ENCODE results near the gene PIP4K2C. TPM values are rescaled to one million over a fixed set of nuclear protein-coding genes. Genes with fewer than 3 reads are reported as not detected.
"Not testable (repeated sequence)": the region's sequence is repeated elsewhere in the genome, so short reads cannot be mapped to it uniquely, and the experiment has no call there.

Gene PIP4K2C
- total RNA-seq, 1 experiment from 2014 or later = 39.2 TPM

DNA sequence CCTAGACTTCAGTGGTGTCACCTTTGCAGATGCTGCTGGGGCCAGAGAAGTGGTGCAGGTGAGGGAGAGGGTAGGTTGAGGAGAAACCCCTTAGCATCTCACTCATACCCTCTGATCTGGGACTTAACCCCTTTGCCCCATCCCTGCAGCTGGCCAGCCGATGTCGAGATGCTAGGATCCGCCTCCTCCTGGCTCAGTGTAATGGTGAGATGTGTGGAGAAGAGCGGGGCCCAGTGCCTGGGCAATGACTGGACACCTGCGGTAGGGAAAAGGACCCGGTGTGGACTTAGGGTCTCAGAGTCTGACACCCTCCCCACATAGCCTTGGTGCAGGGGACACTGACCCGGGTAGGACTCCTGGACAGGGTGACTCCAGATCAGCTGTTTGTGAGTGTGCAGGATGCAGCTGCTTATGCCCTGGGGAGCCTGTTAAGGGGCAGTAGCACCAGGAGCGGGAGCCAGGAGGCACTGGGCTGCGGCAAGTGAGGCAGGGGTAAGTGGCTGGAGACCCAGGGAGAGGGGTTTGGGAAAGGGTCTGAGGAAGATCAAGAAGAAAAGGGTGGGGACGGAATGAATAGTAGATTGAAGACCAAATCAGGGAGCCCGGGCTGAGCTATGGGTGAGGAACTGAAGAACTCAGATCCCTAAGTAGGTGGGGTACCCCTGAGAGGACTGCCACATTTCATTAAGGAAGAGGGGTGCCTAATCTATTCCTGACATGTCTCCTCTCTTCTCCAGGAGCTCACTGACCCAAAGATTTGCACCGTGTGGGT lies 34.5 kb downstream of the PIP4K2C start:
- in situ Hi-C loops (cut with HindIII; ENCODE audit: low pct_unique_long_range_greater_than_20kb, low sequenced_read_pairs) = no loop called here
- no peak for DNase-seq (ENCODE audit: low read depth)

DNA sequence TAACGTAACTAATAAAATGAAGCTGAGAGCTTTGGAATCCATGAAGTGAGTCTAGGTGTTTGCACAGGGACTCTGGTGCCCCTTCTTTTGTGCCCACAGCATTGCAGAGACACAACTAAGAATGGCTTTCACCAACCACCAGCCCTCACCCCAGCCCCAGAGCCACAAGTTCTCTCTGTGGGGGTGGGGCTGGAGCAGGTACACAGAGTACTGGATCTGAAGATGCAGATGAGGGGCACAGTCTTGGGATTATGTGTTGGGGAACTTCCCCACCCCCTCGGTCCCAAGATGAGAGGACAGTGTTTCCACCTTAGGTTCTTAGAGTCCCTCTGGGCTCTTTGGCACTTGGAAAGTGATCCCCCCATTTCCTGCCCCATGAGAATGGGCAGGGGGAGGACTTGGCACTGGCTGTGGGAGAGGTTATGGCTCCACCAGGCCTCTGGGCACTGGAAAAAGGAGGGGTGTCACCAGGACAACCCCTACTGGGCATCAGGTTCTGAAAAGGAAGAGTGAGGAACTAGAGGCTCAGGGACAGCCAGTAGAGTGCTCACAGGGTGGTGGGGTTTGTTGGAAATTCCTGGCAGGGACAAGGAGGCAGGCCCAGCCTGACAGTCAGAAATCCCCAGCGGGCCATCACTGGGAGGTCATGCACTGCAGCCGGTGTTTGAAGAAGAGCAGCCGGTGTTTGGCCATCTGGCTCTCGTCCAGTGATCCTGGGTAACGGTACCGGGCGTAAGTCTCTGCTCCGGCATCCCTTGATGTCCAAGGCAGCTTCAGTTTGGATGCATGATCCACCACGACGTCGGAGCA lies 35.3 kb downstream of the PIP4K2C start:
- in situ Hi-C loops (cut with HindIII; ENCODE audit: low pct_unique_long_range_greater_than_20kb, low sequenced_read_pairs) = no loop called here
- DNase-seq (ENCODE audit: low read depth) = no peak

DNA sequence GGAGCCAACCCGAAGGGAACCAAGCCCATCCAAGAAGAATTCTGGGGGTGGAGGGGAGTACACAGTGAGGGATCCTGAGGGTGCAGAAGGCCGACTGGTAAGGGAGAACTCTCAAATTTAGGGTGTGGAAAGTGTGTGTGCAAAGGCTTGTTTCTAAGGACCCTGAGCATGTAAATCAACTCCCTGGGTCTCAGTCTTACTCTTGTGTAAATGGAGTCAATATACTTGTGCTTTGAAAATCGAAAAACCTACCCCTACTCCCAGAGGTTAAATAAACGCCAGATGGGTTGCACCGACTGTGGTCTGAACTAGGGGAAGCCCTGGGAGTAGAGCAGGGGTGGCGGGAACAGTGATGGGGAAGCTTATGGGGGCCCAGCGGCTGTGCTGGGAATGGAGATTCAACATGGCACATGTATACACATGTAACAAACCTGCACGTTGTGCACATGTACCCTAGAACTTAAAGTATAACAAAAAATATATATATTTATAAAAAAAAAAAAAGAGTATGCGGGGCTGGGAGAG lies 36.0 kb downstream of the PIP4K2C start:
- DNase-seq (ENCODE audit: low read depth) = no peak
- in situ Hi-C loops (cut with HindIII; ENCODE audit: low pct_unique_long_range_greater_than_20kb, low sequenced_read_pairs) = no loop called here

DNA sequence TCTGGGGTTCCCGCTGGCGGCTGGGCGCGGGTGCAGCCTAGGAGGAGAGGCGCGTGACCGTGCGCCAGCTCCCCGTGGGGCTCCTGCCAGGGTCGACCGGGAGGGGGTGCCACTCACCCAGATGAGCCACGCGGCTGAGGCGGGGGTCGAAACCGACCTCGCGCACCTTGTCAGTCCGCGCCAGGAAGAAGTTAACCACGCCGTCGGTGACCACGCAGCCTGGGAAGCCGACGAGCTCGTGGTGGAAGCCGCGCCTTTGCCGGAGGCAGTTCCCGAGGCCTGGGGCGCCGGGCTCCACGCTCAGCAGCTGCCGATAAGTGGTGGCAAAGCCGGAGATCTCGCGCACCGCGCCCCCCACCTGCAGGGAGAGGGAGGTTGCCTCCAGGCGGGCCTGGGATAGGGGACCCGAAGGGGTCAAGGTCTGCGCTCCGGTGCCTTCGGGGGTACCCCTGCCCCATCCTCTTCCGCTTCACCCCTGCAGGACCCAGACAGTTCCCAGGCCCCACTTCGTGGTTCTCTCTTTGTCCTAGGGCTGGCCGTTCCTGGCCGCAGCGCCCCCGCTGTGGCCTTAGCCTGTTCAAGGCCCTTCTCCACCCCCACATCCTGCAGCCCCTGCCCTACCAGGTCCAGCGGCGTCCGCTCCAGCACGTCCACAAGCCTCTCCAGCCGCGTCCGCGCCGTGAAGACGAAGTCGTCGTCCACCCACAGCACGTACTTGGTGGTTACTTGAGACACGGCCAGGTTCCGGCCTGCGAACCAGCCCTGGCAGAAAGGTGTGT lies 36.7 kb downstream of the PIP4K2C start:
- no peak for DNase-seq (ENCODE audit: low read depth)
- in situ Hi-C loops (cut with HindIII; ENCODE audit: low pct_unique_long_range_greater_than_20kb, low sequenced_read_pairs) = no loop called here

DNA sequence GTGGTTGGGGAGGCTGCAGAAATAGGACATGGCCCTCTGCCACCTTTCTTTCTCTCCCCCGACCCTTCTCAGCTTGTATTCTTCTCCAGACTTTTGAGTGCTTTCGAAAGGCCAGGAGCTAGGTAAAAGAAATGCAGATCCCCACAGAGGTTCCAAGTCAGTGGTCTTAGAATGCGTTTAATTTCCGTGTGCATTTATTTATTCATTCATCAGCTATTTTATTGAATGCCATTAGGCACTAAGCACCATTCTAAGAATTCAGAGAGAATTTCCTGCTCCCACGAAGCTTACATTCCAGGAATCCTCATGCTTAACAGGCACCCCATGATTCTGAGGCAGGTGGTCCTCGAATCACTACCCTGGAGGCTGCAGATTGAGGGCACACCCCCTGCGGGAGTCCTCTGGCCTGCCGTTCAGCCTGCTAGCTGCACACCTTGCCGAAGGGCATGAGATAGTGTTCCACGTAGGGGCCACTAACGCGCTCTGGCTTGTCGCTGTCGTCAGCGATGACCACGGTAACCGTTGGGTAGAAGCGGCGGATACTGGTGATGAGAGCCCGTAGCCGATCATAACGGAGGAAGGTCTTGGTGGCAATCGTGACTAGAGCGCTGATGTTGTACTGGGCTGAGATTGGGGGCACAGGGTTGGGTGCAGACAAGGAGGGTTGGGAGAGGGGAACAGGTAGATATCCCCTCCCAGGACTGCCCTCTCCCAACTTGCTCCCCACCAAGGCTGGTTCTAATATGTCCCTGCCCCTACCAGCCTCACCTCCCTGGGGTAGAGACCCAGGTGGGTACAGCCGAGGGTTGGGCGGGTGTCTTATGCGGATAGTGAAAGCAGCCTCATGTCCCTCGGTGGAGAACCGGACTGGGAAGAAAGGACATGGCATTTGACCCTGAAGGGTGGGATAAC lies 37.5 kb downstream of the PIP4K2C start:
- in situ Hi-C loops (cut with HindIII; ENCODE audit: low pct_unique_long_range_greater_than_20kb, low sequenced_read_pairs) = no loop called here

DNA sequence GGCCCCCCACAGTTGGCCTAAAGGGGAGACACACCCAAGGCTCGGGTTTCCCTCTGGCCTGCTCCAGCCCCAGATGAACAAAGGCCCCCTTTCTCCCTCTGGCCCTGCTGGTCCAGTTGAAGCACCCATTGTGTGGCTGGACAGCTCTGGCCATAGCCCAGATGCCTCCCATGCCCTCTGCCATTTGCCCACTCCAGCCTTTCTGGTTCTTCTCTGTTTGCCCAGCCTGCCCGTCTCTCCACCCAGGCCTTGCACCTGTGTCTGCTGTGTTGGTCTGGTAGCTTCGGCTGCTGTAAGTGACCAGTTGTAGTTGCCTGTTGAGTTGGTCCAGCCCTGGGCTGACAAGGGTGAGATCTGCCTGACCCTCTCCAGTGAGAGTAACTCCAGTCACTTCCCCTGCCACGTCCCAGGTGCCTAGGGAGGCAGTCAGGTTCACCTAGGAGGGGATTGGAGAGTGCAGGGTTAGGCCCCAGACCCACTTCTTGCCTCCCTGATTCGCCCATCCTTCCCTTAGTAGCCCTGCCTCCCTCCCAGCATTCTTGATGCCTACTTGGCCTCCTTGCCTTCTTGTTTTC lies 39.0 kb downstream of the PIP4K2C start:
- in situ Hi-C loops (cut with HindIII; ENCODE audit: low pct_unique_long_range_greater_than_20kb, low sequenced_read_pairs) = no loop called here
- DNase-seq (ENCODE audit: low read depth) = no peak

More for the DNA sequence above, 37.5 kb downstream of the PIP4K2C start:
- no peak for DNase-seq (ENCODE audit: low read depth)

DNA sequence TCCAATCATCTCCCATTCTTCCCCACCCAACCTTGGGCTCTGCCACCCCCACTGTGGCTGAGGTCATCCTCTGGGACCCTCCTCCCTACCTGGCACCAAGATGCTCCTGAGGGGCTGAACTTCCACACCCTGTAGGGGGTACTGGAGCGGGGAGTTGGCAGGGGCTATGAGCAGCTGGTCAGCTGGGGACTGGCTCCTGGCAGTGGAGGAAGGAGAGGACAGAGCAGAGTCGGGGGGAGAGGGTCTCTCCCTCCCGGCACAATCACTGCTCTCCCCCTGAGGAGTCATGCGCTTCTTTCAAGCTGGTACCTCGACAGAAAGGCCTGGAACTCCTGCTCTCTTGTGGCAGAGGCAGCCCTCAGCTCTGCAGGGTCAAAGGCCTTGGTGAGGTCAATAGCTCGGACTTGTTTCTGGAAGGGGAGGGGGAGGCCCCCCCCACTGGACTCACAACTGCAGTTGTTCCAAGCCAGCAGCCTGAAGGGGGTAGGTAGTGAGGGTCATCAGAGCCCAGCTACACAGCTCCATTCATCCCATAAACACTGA lies 40.0 kb downstream of the PIP4K2C start:
- DNase-seq (ENCODE audit: low read depth) = no peak
- in situ Hi-C loops (cut with HindIII; ENCODE audit: low pct_unique_long_range_greater_than_20kb, low sequenced_read_pairs) = no loop called here

DNA sequence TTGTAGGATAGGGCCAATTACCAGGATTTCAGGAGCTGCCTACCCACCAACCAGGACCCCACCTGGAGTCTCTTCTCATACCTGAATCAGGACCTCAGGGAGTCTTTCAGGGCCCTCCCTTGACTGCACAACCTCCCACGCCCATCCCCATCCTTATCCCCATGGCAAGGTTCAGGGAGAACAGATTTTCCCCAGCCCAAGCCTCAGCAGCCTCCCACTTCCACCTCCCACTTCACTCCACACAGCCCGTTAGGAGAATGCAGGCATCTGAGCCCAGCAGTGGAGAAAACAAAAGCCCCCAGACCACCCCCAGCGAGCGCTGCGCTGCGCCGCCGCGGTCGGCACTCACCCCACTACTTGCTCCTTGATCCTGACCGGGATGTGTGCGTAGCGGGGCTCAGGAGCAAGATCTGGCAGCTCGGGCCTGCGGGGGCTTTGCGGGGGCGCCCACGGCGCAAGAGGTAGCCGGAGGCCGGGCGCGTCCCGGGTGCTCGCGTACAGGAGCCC lies 40.6 kb downstream of the PIP4K2C start:
- in situ Hi-C loops (cut with HindIII; ENCODE audit: low pct_unique_long_range_greater_than_20kb, low sequenced_read_pairs) = no loop called here
- no peak for DNase-seq (ENCODE audit: low read depth)

DNA sequence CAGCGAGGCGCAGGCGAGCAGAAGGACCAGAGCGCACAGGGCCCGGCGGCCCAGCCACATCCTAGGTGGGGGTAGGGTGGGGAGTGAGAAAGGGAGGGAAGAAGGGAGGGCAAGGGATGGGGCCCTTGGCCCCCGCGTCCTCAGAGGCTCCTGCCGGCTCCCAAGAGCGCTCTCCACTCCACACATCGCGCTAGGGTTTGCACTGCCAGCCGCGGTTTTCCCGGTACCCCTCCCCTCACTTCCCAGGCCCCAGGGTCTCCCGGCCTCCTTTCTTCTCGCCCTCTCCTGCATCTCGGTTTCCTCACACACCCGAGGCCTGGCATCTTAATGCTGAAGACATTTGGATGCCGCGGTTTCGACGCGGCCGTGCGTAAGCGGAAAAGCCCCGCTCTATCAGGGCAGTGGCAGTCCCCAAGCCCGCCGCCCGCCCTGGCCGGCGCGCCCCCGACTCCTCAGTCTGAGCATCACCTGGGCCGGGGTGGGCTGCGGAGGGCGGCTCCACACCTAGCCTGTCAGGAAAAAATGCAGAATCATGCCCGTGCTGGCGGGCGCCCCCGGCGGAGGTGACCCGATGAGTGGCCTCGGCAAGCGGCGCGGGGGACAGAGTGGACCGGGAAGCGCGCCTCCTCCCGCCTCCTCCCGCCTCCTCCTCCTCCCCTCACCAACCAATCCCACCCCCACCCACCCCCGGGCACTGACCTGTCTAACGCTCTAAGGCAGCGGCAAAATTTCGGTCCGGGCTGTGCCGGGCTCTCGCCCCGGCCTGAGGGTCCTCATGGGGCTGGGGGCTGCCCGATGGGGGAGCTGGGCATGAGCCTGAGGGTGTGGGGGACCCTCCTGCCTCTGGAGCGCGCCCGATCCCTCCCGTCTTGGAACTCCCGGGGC lies 41.3 kb downstream of the PIP4K2C start:
- in situ Hi-C loops (cut with HindIII; ENCODE audit: low pct_unique_long_range_greater_than_20kb, low sequenced_read_pairs) = no loop called here
- DNase-seq (ENCODE audit: low read depth) = peak; percentile 56

DNA sequence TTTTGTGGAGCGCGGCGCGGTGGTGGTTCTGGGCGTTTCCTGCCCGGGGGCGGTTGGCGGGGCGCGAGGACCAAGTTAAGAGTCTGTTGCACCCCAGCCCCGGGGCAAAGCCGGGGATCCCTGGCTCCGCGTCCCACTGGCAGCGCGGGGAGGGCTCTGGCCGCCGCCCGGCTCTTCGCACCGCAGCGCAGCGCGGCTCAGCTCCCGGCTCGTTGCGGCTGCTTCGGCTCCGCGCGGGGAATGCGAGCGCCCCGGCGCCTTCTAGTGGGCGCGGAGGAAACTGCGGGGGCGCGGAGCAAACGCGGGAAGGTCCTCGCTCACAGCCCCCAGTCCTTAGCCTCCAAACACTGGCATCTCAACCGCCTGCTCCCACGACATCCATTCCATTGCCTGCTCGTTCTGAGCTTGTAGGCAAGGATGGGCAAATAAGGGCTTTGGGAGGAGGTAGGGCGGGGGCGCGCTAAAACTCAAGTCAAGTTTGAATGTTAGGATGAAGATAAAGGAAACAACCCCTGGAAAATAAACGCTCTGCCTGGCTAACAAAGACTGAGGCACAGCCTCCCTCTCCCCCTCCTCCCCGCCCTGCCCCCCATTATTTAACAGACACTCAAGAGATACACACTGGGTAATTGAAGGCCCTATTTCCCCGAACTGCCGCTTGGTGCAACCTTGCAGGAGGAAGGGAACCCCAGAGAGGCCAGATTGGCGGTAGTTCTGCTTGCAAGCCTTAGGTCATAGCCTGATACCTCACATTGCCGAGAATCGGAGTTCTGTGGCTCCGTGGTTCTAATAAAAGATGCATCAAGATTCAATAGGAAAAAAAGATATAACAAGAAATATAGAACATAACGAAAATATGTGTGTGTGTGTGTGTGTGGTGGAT lies 42.2 kb downstream of the PIP4K2C start, which contains the start of gene B4GALNT1:
Gene B4GALNT1 (minus strand): TSS at position 244 of the 883 bp plus-strand sequence. CDS start 1,069 bp downstream, outside the sequence.
- DNase-seq (ENCODE audit: low read depth) = peak; percentile 82
- in situ Hi-C loops (cut with HindIII; ENCODE audit: low pct_unique_long_range_greater_than_20kb, low sequenced_read_pairs) = no loop called here

DNA sequence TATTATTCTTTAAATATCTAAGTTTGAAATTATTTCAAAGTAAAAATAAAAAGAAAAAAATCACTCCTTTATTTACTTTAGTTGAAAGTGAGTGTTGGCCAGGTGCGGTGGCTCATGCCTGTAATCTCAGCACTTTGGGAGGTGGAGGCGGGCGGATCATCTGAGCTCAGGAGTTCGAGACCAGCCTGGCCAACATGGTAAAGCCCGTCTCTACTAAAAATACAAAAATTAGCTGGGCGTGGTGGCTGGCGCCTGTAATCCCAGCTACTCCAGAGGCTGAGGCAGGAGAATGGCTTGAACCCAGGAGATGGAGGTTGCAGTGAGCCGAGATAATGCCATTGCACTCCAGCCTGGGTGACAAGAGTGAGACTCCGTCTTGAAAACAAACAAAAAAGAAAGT lies 45.7 kb downstream of the PIP4K2C start:
- in situ Hi-C loops (cut with HindIII; ENCODE audit: low pct_unique_long_range_greater_than_20kb, low sequenced_read_pairs); DNase-seq (ENCODE audit: low read depth): not testable (repeated sequence)

DNA sequence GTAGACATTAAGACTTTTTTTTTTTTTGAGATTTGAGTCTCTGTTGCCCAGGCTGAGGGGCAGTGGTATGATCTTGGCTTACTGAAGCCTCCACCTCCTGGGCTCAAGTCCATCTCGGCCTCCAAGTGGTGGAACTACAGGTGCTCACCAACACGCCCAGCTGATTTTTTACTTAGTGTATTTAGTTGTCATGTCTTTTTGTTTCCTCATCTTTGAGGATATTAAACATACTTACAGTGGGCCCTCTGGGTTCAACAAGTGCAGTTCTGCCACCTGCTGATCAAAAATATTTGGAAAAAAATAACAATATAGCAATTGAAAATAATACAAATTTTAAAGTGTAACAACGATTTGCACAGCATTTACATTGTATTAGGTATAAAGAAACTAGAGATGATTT lies 46.4 kb downstream of the PIP4K2C start:
- in situ Hi-C loops (cut with HindIII; ENCODE audit: low pct_unique_long_range_greater_than_20kb, low sequenced_read_pairs) = no loop called here

DNA sequence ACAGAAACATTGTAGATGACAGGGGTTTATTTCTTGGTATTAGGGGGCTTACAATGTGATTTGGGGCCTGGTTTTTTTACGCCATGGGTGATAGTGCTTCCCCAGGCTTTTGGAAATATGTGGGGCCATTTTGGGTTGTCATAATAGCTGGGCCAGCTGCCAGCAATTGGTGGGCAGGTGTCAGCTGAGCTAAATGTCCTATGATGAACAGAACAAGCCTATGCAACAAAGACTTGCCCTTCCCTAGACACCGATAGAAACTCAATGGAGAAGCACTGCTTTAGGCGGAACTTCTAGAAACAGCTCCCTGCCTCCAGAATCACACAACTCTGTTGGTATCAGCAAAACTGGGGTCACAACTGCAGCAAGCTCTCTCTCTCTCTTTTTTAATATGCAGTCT lies 47.1 kb downstream of the PIP4K2C start:
- no peak for DNase-seq (ENCODE audit: low read depth)
- in situ Hi-C loops (cut with HindIII; ENCODE audit: low pct_unique_long_range_greater_than_20kb, low sequenced_read_pairs) = no loop called here

More for the DNA sequence above, 46.4 kb downstream of the PIP4K2C start:
- no peak for DNase-seq (ENCODE audit: low read depth)

DNA sequence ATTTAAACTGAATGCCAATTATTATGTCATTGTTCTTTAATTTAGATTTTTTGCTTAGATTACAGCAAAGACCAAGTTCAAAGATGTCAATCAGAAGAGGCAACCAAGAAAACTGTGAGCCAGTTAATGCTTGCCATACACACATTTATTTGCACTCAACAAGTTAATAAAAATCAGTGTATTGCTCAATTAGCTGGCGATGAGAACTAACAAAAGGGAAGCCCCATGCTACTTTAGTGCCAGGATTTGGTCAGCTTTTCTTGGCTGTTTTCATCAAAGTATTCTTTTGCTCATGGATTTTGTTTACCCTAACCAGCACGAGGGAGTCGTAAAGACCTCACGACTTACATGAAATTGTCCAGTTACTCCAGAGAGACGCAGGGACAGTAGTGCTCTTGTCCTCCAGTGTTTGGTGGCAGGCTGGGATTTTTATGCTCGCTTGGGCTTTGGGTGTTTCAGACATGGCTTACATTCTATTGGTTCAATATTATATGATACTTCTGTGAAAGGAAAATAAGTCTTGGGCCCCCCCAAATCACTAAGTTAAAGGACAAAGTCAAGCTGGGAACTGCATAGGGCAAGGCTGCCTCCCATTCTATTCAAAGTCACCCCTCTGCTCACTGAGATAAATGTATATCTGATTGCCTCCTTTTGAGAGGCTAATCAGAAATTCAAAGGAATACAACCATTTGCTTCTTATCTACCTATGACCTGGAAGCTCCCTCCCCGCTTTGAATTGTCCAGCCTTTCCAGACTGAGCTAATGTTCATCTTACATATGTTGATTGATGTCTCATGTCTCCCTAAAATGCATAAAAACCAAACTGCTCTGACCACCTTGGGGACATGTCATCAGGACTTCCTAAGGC lies 49.4 kb downstream of the PIP4K2C start:
- DNase-seq (ENCODE audit: low read depth) = no peak
- in situ Hi-C loops (cut with HindIII; ENCODE audit: low pct_unique_long_range_greater_than_20kb, low sequenced_read_pairs) = no loop called here
